HG02943 (cell line): ENCODE results near the gene DEPDC5.
"Not testable (repeated sequence)": the region's sequence is repeated elsewhere in the genome, so short reads cannot be mapped to it uniquely, and the experiment has no call there.

Experiments
- ATAC-seq: cut with Tn5 transposase; IDR thresholded peaks from one replicate; pipeline ENCODE4 v1.9.1; 2021; ENCODE audit warnings: mild to moderate bottlenecking, low read depth, moderate library complexity; ENCODE audit not compliant: unreplicated experiment

DEPDC5 gene

DNA sequence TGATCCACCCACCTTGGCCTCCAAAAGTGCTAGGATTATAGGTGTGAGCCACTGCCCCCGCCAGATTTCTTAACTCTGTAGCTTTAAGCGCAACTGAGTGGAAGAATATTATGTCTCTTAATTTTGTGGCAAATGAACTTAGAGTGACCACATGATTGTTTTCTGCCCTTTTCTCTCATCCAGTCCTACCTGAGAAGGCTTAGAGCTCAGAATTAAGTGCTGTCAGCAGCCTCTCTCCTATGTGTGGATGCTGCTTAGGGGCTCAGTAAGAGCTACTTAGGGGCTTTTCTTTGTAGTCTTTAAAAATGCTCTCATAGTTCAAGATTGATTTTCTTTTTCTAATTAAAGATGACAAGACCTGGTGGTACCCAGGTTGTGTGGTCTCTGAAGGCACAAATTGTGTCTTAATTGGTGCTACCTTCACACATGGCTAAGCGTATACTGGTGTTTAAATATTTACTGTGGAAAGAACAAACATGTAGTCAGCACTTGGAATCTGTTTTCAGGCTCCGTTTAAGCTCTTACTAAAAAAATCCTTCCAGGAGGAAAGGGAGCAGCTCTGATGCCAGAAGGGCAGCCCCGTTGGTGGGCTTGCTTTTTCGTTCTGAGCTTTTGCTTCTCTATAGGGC, 59.3 kb downstream of the DEPDC5 start:
- ATAC-seq, result no peak

DNA sequence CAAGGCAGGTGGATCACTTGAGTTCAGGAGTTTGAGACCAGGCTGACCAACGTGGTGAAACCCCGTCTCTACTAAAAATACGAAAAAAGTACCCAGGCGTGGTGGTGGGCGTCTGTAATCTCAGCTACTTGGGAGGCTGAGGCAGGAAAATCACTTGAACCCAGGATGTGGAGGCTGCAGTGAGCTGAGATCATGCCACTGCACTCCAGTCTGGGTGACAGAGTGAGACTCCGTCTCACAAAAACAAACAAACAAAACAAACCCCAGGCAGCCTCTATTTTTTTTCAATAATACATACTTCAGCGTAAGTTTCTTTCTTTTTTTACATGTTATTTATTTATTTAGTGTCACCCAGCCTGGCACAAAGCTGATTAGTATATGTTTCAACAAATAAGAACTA, 60.1 kb downstream of the DEPDC5 start:
- ATAC-seq, result not testable (repeated sequence)

DNA sequence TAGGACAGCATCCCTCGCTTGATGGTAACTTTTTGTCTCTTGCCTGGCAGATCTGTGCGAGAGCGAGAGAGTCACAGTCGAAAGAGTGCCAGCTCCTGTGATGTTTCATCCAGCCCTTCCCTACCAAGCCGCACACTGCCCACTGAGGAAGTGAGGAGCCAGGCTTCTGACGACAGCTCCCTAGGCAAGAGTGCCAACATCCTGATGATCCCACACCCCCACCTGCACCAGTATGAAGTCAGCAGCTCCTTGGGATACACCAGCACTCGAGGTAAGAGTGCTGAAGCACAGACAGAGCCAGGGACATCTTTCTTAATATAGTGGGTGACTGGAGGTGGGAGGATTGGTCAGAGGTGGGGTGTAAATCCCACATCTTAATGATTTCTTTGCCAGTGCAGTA, 61.1 kb downstream of the DEPDC5 start:
- no peak for ATAC-seq

GRCh38 chr22:31815383-31815814, 61.6 kb downstream of the DEPDC5 start:
- not testable (repeated sequence) for ATAC-seq

DNA sequence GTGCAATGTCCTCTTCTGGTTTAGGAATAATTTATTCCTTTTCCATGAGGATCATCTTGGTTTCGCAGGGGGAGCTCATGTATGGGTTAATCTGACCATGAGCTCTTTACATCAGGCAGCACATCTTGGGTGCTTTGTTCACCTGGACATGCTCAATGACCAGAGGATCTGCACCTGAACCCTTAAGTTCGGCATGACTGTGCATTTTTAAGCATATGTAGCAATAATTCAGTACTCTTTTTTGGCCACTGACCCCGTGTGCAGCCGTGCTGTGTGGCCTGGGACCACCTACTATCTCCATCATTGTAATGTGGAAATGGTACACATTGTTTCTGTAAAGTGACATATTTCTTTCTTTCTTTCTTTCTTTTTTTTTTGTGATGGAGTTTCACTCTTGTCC, 62.9 kb downstream of the DEPDC5 start:
- ATAC-seq, result no peak

DNA sequence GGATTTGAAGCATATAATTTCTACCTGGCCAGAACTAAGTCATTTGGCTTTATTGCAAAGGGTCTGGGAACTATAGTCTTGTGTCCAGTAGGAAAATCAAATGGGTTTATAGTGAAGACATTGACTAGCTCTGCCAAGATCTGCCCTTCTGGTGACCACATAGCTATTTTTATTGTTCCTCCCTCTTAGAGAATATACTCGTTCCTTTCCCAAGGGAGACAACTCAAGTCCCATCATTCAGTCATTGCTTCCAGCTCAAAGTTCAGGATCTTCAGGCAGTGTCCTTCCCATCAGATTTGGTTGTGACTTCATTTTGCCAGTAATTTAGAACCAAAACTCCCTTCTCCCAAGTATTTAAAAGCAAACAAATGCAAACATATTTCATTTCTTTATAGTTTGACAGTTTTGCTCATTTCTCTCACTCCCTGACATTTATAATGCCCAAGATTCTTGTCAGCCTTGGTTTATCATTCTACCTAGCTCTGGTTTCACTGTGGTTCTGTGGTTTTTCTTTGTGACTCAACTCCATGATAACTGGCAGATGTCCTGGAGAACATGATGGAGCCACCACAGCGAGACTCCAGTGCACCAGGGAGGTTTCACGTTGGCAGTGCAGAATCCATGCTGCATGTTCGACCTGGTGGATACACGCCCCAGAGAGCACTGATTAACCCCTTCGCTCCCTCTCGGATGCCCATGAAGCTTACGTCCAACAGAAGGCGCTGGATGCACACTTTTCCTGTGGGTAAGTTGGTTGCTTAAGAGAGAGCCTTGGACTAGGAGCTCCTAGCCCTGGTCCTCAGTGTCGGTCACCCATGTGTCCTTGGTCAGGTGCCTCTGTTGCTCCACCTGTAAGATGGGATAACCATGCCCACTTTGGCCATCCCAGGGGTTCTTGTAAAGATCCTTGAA, 64.9 kb downstream of the DEPDC5 start:
- no peak for ATAC-seq

DNA sequence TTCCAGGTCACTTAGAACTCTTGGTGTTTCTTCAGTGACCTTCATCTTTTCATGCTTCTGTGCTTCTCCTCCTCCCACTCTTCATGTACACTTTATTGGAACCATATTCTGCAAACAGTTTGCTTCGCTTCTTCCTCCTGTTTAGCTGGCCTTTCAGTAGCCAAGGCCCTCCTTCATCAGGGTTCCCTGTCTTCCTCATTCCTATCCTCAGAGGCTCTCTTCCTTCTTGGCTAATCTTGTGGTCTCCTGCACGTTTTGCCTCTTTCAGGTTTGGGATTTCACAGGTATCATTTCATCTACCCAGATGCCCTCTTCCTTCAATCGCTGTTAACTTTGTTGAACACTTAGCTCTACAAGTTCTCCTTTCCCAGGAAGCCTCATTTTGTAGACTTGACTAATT, 66.8 kb downstream of the DEPDC5 start:
- no peak for ATAC-seq

DNA sequence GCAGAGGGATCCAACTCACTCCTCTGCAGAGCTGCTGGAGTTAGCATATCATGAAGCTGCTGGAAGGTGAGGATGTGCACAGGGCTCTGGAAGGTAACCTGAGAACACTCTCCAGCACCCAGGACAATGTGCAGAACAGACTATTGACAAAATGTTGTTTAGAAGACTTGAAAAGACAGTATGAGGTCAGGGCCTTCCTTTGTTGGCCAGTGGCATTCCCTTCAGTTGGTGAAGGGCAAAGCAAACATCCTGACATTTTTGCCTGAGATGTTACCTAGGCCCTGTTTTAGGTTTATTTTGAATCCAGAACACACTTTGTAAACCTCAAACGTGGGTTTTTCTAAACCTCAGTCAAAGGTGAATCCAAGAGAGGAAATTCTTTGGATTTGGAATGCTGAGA, 67.8 kb downstream of the DEPDC5 start:
- no peak for ATAC-seq

DNA sequence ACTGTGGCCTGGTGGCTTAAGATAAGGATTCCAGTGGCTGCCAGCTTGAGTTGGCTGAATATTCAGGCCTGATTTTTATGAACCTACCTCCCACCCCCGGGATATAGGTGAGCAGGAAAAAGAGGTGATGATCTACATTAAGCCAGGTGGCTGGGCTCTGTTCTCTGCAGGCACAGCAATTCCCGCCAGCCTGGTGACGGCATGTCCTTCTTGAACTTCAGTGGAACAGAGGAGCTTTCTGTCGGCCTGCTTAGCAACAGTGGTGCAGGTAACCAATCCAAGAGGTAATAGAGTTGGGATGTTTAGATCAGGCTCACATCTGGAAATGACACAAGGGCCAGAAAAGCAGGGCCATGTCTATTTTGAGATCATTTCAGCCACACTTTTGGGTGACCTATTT, 68.7 kb downstream of the DEPDC5 start:
- ATAC-seq, result no peak

DNA sequence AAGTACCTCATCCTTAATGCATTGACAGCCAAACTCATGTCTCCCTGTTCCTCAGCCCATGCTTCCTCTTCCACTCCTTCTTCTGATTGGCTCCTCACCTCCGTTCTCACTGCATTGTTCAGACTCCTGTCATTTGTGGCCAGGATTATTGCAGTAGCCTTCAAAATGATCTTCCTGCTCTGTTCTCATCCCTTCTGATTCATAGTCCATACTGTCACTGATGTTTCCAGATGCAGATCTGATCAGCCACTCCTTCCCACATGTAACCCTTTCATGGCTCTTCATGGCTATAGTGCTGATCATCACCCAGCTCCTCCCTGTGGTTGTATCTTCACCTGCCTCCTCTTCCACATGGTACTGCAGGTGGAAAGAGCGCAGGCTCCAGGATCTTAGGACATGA, 71.7 kb downstream of the DEPDC5 start:
- ATAC-seq, result no peak

- ATAC-seq, result no peak
Measured at GRCh38 chr22:31826443-31826842, 72.6 kb downstream of the DEPDC5 start.

DNA sequence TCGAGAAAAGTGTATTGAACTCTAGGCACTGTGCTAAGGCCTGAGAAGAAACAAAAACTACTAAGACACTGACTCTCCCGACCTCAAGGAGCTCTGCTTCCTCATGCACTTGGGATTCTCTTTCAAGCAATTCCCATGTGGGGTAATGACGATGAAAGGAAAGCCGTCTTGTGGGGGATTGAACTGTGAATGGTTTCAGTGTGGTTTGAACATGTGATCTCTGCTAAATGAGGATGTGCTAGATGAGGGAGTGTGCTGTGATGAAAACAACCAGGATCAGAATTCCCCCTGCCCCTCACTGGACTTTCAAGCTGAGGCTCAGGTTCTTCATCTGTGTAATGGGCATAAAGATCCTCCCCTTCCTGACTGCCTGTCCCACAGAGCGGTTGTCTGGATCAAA, 74.9 kb downstream of the DEPDC5 start:
- ATAC-seq, result no peak

DNA sequence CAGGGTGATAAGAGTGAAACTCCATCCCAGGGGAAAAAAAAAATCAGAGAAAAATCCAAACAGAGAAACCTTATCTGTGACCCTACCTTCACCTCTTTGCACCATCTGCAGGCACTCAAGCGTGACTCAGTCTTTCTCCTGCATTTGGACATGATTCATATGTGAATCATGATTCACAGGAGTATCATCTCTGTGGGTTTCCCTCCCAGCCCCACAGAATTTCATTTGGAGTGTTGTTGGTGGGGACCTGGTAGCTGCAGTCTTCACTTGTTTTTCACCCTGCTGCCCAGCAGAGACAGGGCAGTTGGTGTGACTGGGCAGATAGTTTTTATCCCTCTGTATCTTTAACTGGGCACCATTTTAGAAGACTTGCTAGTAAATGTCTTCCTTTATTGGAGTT, 75.7 kb downstream of the DEPDC5 start:
- ATAC-seq, result no peak

DNA sequence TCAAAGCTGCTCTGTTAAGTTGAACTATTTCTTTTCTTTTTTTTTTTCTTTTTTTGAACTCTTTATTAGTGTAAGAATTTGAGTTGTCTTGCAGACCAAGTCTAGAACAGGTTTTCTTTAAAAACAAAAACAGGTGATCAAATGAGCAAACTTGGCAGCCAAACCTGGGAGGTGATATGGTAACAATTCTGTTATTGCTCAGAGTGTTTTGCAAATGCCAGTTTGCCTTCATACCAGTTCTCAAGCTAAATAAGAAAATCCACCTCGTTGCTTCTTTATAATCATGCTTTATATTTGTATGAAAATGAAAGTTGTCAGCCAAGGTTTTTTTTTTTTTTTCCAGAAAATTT, 76.9 kb downstream of the DEPDC5 start:
- no peak for ATAC-seq

GRCh38 chr22:31833930-31834329, 80.1 kb downstream of the DEPDC5 start:
- ATAC-seq, result no peak

DNA sequence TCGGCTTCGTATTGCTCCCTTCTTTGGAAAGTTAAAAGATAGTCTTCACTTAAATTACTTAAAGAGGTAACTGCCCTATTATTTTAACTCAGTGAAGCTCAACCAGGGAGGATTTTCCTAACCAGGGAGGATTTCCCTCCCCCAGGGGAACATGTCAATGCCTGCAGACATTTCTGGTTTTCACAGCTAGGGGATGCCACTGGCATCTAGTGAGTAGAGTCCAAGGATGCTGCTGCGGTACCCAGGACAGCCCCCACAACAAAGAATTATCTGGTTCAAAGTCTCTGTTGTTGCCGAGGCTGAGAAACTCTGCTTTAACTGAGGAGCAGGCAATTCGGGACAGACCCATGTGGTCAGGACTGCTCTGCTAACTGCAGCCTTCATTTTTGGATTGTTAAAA, 82.2 kb downstream of the DEPDC5 start:
- no peak for ATAC-seq

DNA sequence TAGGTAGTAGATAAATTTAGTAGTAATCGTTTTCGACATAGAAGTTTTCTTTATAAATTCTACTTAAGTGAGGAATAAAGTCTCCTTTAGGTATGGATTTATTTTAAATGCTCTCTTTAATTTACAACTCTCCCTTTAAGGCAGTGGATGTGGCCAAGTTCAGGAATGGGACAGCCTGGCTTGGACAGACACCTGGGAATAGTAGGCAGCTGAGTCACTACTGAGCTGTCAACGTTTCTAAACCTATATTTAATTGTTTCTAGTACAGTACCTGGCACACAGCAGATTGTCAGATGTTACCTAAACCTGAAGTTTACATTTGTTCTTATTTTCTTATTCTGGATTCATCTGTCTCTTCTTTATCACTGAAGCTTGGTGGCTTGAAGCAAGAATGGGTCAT, 85.1 kb downstream of the DEPDC5 start:
- no peak for ATAC-seq

DNA sequence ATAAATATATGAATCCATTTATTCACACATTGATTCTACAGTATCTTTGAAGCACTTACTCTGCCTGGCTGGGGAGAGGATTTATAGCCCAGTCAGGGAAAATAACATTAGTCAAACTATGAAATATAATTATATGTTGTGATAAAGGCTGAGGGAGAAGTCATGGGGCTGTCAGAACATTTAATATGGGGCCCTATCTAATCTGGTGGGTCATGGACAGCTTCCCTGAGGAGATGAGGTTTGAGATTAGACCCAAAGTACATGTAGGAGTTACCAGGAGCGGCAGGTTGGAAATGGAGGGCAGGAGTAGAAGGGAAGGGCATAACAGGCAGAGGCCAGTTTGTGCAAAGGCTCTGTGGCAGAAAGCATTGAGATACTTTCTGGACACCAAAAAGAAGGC, 86.2 kb downstream of the DEPDC5 start:
- ATAC-seq, result no peak

- no peak for ATAC-seq
Measured at GRCh38 chr22:31840585-31840984, 86.8 kb downstream of the DEPDC5 start.

DNA sequence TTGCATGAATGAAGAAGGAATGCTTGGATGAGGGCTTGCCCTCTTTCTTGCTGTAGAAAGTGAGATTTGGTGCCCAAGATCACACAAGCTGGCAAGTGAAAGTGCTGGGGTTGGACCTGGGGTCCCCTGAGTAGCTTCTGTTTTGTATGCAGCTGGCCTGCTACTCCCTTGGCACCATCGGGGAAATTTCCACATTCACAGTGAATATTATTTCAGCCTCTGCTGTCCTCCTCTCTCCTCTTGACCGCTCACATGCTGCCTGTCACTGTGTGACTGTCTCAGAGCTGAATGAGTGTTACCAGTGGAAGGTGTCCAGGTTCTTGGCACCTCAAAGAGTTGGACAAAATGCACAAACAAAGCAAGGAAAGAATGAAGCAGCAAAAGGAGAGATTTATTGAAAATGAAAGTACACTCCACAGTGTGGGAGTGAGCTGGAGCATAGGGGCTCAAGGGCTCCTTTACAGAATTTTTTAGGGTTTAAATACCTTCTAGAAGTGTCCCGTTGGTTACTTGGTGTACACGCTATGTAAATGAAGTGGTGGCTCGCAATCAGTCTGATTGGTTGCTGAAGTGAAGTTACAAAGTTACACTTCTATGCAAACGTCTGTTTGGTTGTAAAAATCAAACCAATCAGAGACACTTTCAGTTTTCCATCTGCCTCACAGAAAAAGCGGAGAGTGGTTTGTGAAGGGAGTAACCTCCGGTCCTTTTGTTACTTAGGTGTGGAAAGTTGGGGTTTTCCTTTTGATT, 87.4 kb downstream of the DEPDC5 start:
- ATAC-seq, result no peak

GRCh38 chr22:31843526-31843925, 89.7 kb downstream of the DEPDC5 start:
- ATAC-seq, result no peak
